Measurements from ENCODE around the gene SSR2.

The SSR2 gene

DNA sequence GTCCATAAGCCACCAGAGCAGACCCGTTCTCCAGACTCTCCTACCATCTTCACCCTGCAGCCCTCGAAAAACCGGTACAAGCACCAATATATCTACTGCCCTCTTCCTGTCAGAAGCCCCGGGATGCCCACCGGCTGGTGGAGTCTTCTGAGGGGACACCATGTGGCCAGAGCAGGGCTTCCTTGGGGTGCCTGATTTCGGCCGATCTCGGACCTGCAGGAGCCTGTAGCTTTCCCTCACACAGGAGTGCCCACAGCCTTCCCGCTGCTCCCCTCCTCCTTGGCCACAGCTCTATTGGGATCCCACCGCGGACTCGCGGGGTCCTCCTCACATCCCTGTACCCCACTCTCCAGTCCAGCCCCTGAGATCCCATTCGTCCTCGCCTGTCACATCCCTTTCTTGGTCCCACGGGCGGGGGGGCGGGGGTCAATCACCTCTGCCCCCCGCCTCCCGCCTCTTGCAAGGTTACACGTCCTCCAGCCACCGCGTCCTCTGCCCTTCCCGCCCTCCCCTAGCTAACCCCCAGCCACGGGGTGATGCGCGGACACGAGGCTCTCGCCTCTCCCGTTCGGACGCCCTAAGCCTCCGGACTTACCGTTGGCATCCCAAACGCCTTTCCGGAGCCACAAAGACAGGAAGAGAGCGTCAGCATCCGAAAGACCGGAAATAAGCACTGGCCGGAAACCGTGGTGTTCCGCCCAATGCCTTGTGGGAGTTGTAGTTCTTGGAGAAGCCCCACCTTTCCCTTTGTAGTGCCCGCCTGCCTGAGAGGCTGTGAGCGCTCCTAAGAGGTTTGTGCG is at the start of gene SSR2:
Gene SSR2, minus strand, starts transcription at position 659 of the 800 bp plus-strand sequence. CDS start 784 bp downstream, outside the sequence.
- Mint-ChIP-seq H3K36me3 (peaks cover 15% of the 10 kb centered on the region), H3K9me3 (no peaks in the 10 kb centered on the region)

DNA sequence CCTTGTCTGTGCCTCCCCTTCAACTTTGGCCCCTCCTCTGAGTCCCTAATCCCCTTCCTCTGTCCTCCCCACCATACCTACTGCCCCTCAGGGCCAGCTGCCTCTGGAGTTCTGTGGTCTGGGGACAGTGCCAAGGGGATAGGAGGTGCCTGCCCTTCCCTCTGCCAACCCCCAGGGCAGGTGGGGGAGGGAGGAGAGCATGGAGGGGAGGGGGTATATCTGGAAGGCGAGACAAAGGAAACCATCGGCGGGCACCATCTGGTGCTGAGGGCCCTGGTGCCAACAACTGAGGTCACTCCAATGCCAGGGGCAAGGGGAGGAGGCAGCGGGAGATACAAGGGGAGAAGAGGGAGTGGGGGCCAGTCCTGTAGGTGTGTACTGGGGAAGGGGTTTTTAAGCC is 49.8 kb upstream of the SSR2 start:
- Mint-ChIP-seq H3K27ac (no peak overlapping the region), H3K4me1 (peaks cover 10% of the 10 kb centered on the region), H3K9me3 (no peaks in the 10 kb centered on the region), H3K36me3 (no peaks in the 10 kb centered on the region), H3K27me3 (no peaks in the 10 kb centered on the region), H3K4me3 (no peak overlapping the region)

More for the DNA sequence above, at the start of gene SSR2:
- peak within 1 kb of the TSS; percentile 91 for H3K27ac Mint-ChIP-seq
- H3K4me3 Mint-ChIP-seq, result peak within 1 kb of the TSS; percentile 94
- no peaks in the 10 kb centered on the region for H3K27me3 Mint-ChIP-seq
- H3K4me1 Mint-ChIP-seq, result peaks cover 35% of the 10 kb centered on the region

DNA sequence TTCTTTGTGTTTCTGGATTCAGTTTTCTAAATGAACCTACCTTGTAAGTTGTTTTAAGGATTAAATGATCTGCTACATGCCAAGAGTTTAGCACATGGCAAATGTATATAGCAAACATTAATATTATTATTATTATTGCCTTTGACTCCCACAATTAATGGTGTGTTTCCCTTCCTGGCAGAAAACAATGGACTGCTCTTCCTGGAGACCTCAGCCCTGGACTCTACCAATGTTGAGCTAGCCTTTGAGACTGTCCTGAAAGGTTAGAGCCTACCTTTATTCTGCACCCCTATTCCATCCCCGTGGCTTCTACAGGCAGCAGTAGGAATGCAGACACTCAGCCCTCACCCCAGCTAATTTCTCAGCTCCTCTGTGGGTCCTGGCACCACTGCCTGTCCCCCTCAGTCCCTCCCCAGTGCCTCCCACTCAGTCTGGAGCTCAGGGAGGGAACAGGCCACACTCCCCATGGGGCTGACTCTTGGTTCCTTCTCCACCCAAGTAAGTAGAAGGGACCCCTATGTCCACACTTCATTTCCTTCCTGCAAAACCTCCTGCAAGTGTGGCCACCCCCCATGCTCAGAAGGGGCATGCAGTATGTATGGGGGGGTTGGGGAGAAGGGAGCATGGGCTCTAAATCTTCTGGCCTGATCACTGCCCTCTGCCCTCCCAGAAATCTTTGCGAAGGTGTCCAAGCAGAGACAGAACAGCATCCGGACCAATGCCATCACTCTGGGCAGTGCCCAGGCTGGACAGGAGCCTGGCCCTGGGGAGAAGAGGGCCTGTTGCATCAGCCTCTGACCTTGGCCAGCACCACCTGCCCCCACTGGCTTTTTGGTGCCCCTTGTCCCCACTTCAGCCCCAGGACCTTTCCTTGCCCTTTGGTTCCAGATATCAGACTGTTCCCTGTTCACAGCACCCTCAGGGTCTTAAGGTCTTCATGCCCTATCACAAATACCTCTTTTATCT is 49.0 kb upstream of the SSR2 start:
- Mint-ChIP-seq H3K27ac (no peak overlapping the region), H3K4me1 (peaks cover 14% of the 10 kb centered on the region), H3K36me3 (no peaks in the 10 kb centered on the region), H3K27me3 (no peaks in the 10 kb centered on the region), H3K9me3 (no peaks in the 10 kb centered on the region), H3K4me3 (no peak overlapping the region)

DNA sequence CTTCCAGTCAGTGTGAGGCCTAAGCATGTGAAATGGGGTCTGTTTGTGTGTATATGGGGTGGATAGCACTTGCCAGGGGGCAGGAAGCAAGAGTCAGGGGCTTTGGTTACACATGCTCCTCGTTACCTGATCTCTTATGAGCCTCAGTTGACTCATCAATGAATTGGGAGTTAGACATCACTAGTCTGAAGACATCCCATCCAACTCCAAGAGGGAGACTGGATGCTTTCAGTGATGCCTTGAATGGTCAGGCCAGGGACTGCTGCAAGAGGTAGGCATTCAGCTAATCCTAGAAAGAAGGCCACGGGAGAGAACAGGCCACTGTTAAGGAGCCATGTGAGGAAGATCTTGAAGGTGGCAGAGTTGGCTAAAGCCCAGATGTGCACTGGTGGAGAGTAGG is 46.5 kb upstream of the SSR2 start:
- no peak overlapping the region for H3K27ac Mint-ChIP-seq
- H3K36me3 Mint-ChIP-seq, result no peaks in the 10 kb centered on the region
- H3K9me3 Mint-ChIP-seq, result no peaks in the 10 kb centered on the region
- peaks cover 14% of the 10 kb centered on the region for H3K4me1 Mint-ChIP-seq
- H3K4me3 Mint-ChIP-seq, result no peak overlapping the region
- H3K27me3 Mint-ChIP-seq, result no peaks in the 10 kb centered on the region

DNA sequence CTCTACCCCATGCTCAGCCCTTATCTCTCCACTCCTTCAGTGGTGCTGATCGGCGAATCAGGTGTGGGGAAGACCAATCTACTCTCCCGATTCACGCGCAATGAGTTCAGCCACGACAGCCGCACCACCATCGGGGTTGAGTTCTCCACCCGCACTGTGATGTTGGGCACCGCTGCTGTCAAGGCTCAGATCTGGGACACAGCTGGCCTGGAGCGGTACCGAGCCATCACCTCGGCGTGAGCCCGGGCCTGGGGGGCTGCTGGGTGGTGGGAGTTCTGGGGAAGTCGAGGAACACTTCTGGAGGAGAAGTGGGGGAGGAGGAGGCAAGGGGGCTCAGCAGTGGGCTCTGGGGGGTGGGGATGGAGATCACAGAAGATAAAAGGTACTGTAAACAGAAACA is 45.1 kb upstream of the SSR2 start:
- Mint-ChIP-seq H3K36me3 (no peaks in the 10 kb centered on the region), H3K4me1 (peaks cover 14% of the 10 kb centered on the region), H3K4me3 (no peak overlapping the region), H3K27ac (no peak overlapping the region), H3K27me3 (no peaks in the 10 kb centered on the region), H3K9me3 (no peaks in the 10 kb centered on the region)

DNA sequence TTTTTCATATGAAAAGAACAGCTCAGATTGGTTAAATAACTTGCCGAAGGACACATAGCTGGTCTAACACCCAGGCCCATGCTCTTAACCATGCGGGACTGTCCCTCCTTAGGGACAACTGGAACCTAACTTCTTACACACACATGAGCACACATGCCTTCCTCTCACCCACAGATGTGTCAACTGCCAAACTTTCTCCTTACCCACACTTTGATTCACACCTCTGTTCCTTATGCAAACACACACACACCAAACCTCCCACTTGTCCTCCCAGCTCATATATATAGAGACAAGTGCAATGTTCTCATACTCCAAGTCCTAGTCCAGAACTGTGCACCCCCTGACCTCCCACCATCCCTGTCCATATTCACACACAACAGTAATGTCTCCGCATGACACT is 44.5 kb upstream of the SSR2 start:
- Mint-ChIP-seq H3K27me3 (no peaks in the 10 kb centered on the region), H3K9me3 (no peaks in the 10 kb centered on the region), H3K4me1 (peaks cover 14% of the 10 kb centered on the region), H3K27ac (no peak overlapping the region), H3K4me3 (no peak overlapping the region), H3K36me3 (no peaks in the 10 kb centered on the region)

DNA sequence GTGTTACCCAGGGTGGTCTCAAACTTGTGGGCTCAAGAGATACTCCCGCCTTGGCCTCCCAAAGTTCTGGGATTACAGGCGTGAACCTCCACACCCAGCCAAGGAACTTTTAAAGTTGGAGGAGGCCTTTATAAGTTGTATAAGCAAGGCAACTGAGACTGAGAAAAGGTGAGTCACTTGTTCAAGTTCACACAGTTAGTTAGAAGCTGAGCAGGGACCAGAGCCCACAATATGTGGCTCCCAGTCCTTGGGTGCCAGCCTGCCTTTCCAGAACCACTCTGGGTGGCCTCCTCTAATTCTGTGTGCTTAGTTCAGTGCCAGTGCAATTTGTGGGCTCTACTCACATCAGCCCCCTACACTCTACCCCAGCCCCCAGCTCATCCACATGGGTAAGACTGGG is 43.9 kb upstream of the SSR2 start:
- Mint-ChIP-seq H3K27ac (no peak overlapping the region), H3K4me3 (no peak overlapping the region), H3K27me3 (no peaks in the 10 kb centered on the region), H3K36me3 (no peaks in the 10 kb centered on the region), H3K4me1 (peaks cover 14% of the 10 kb centered on the region), H3K9me3 (no peaks in the 10 kb centered on the region)

DNA sequence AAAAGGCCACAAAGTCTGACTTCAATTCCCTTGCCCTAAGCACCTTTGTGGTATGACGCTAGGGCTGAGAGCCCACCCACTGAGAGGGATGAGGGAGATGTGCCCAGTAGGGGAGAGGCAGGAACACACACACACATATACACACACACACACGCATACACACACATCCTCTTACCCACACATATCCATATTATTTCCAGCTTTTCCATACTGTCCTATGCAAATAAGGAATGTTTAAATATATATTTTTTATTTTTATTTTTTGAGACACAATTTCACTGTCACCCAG is 43.2 kb upstream of the SSR2 start:
- Mint-ChIP-seq H3K27me3 (no peaks in the 10 kb centered on the region), H3K27ac (no peak overlapping the region), H3K36me3 (no peaks in the 10 kb centered on the region), H3K4me1 (peaks cover 14% of the 10 kb centered on the region), H3K9me3 (no peaks in the 10 kb centered on the region), H3K4me3 (no peak overlapping the region)

DNA sequence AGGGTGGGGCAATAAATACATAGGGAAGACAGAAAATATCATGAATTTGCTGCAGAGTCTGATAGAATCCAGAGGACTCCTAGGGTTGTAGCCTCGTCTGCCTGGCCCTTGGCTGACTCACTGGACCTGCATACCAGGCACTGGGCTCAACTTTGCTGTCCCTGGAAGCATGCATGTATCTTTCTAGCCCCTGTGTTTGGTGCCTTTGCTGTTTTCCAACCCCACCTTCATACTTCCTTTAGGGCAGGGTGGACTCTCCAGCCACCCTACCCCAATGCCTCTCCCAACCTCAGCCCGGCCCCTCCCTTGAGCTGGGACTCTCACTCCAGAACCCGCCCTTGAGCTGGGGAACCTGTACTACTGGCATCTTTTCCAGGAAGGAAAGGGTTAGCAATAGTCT is 41.4 kb upstream of the SSR2 start:
- Mint-ChIP-seq H3K27ac (no peak overlapping the region), H3K9me3 (no peaks in the 10 kb centered on the region), H3K36me3 (no peaks in the 10 kb centered on the region), H3K27me3 (no peaks in the 10 kb centered on the region), H3K4me3 (no peak overlapping the region), H3K4me1 (peaks cover 12% of the 10 kb centered on the region)

DNA sequence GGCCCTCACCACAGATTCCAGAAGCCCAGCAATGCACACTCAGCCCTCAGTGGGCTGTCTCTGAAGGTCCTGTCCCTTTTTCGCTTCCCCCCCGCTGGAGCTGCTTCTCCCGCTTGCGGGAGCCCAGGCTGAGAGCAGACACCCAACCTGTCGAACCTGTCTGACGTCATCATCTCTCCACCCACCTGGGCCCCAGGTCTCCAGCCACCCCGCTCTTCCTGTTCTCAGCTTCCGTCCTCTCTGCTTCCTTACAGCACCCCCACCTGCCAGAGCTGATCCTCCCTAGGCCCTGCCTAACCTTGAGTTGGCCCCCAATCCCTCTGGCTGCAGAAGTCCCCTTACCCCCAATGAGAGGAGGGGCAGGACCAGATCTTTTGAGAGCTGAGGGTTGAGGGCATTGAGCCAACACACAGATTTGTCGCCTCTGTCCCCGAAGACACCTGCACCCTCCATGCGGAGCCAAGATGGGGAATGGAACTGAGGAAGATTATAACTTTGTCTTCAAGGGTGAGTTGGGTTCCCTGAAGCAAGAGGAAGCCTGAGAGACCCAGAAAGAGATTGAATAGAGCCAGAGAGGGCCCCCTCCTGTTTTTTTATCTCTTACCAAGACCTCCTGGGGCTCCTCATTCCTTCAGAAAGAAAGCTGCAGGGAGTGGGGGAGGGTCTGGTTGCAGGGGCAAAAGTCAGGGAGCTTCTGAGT is 40.3 kb upstream of the SSR2 start, which contains the start of gene RAB25:
Gene RAB25, plus strand, starts transcription at position 224 of the 700 bp plus-strand sequence. Its CDS starts 241 bp downstream, at position 465.
- no peak within 1 kb of the TSS for H3K27ac Mint-ChIP-seq
- H3K4me1 Mint-ChIP-seq, result peaks cover 8% of the 10 kb centered on the region
- no peaks in the 10 kb centered on the region for H3K36me3 Mint-ChIP-seq
- no peak within 1 kb of the TSS for H3K4me3 Mint-ChIP-seq
- H3K27me3 Mint-ChIP-seq, result no peaks in the 10 kb centered on the region
- no peaks in the 10 kb centered on the region for H3K9me3 Mint-ChIP-seq

DNA sequence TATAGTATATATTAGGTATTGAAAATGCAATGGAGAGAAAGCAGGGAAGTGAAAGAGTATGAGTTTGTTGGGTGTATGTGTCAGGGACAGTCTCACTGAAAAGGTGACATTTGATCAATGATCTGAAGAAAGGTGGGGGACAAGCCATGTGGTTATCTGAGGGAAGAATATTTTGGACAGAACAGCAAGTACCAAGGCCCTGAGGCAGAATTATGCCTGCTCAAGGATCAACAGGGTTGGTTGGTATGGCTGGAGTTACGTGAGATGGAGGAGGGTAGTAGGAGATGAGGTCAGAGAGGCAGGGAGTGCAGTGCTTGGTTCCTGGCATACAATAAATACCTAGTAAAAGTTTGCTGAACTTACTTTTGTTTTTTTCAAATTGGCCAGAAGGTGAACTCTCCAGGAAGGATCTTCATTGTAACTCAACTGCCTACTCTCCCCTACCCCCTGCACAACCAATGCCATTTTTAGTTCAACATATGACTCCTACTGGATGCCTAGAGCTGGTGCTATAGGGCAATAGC is 35.6 kb upstream of the SSR2 start:
- no peak overlapping the region for H3K27ac Mint-ChIP-seq
- peaks cover 28% of the 10 kb centered on the region for H3K4me1 Mint-ChIP-seq
- peak overlapping the region; percentile 2 for H3K4me3 Mint-ChIP-seq
- H3K27me3 Mint-ChIP-seq, result no peaks in the 10 kb centered on the region
- no peaks in the 10 kb centered on the region for H3K36me3 Mint-ChIP-seq
- no peaks in the 10 kb centered on the region for H3K9me3 Mint-ChIP-seq

DNA sequence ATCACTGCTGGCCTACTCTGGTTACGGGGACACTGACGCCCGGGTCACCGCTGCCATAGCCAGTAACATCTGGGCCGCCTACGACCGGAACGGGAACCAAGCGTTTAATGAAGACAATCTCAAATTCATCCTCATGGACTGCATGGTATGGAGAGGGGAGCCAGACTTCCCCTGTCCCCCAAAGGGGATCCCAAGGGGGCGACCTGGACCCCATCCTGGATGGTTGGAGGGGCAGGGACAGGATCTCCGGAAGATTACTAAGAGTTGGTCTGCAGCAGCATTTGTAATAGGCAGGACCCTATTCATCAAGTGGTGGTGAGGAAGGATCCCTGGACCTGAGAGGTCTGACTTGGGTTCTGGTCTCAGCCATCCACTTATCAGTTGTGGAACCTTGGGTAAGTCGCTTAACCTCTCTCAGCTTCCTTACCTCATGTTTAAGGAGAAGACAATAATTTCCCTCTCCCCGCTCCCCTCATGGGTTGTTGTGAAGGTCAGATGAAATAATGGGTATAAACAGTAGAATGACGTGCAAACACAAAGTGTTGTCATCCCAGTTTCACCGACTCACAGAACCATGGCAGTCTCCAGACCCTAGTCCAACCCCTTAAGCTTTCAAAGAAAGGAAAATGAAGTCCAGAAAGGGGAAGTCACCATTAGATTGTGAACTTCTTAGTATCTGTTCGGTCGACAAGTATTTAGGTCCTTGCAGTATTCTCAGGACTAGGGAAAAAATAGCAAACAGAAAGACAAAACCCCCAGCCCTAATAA is 34.7 kb upstream of the SSR2 start:
- H3K36me3 Mint-ChIP-seq, result no peaks in the 10 kb centered on the region

DNA sequence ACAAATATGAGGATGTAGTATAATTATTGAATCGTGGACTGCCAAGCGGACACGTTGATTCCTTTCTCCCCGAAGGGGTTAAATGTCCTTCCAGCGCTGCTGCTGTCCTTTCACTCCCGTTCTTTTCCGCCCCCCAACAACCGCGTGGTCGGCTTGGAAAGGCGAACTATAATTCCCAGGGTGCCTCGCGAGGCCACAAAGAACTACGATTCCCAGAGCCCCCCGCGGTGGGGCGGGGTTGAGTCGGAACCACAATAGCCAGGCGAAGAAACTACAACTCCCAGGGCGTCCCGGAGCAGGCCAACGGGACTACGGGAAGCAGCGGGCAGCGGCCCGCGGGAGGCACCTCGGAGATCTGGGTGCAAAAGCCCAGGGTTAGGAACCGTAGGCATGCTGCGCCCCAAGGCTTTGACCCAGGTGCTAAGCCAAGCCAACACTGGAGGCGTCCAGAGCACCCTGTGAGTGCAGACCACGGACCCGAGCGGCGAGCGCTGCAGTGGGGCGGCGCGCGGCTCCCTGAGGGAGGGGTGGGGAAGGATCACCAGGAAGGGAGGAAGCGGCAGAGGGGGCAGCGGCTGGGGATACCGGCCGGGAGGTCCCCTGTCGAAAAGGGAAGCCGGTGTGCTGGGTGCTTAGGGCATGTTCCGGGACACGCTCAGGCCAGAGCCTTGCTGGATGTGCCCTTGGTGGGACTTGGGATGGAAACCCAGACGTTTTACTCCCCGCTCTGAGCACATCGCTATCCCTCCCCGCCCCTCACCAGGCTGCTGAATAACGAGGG is 33.9 kb upstream of the SSR2 start, which contains the start of gene LAMTOR2:
Gene LAMTOR2, plus strand, starts transcription at position 283 of the 781 bp plus-strand sequence. Its CDS starts 108 bp downstream, at position 391.
- Mint-ChIP-seq H3K27me3 (no peaks in the 10 kb centered on the region), H3K36me3 (peaks cover 2% of the 10 kb centered on the region), H3K27ac (peak within 1 kb of the TSS; percentile 97), H3K4me3 (peak within 1 kb of the TSS; percentile 91), H3K9me3 (no peaks in the 10 kb centered on the region), H3K4me1 (peaks cover 30% of the 10 kb centered on the region)

More for the DNA sequence above, 34.7 kb upstream of the SSR2 start:
- Mint-ChIP-seq H3K9me3 (no peaks in the 10 kb centered on the region), H3K4me3 (peak overlapping the region; percentile 91), H3K4me1 (peaks cover 28% of the 10 kb centered on the region), H3K27ac (peak overlapping the region; percentile 51), H3K27me3 (no peaks in the 10 kb centered on the region)

Data from activated naive CD4-positive, alpha-beta T cell treated with anti-CD3 and anti-CD28 coated beads, Interleukin-2, amount 50 U/mL, for 24 hours (primary cell).